Caco-2 (cell line): Measurements from ENCODE around the gene PSMD11. TPM values are rescaled to one million over a fixed set of nuclear protein-coding genes. Genes with fewer than 3 reads are reported as not detected.

ENCODE experiments used
- BruUV-seq: library from RNA; stranded (reverse); fragments of 400-500 nt; replicated peaks from 2 replicates; lab custom pipeline; 2021; lab: Mats Ljungman, UMichigan
- CTCF ChIA-PET: fragments of 300-600 bp; sonication (Branson Sonifier 250); formaldehyde crosslinking; loops from one replicate; lab custom pipeline; 2022; ENCODE audit warnings: antibody characterized with exemption; lab: Charles Lee
- POLR2A ChIA-PET: fragments of 300-600 bp; sonication (Branson Sonifier 250); formaldehyde crosslinking; loops from one replicate; lab custom pipeline; 2022; ENCODE audit warnings: antibody characterized with exemption; lab: Charles Lee
- DNase-seq, 2 experiments: peaks; one replicate each; pipeline versions ENCODE4 v3.0.0 to v3.0.0-alpha.2; 2020 to 2022
- H3K27me3 ChIP-seq: replicated peaks from 2 replicates; pipeline ENCODE4 v1.6.0; 2011; ENCODE audit warnings: low read length; ENCODE audit not compliant: control insufficient read depth, insufficient read depth
- H3K36me3 ChIP-seq: 2 replicates; pipeline ENCODE4 v1.5.1; 2011; ENCODE audit warnings: low read length; ENCODE audit not compliant: control insufficient read depth, insufficient read depth
- H3K4me1 ChIP-seq: fragments of 250-450 bp; sonication (Bioruptor Pico); 2 replicates; pipeline ENCODE4 v1.5.1; 2020; ENCODE audit warnings: mild to moderate bottlenecking
- H3K4me3 ChIP-seq: 2 replicates; pipeline ENCODE4 v1.5.1; 2011; ENCODE audit warnings: low read depth, mild to moderate bottlenecking, control low read depth, low read length
- H3K9me3 ChIP-seq: fragments of 250-450 bp; sonication (Bioruptor Pico); 2 replicates; pipeline ENCODE4 v1.5.1; 2020; ENCODE audit warnings: mild to moderate bottlenecking, moderate library complexity
- H3K27ac Mint-ChIP-seq: one replicate; pipeline ENCODE4 v1.8.0; 2022; ENCODE audit warnings: mixed read lengths; ENCODE audit not compliant: unreplicated experiment
- H3K27me3 Mint-ChIP-seq: one replicate; pipeline ENCODE4 v1.8.0; 2022; ENCODE audit warnings: mixed read lengths; ENCODE audit not compliant: insufficient read depth, unreplicated experiment
- H3K36me3 Mint-ChIP-seq: one replicate; pipeline ENCODE4 v1.8.0; 2022; ENCODE audit warnings: mild to moderate bottlenecking, mixed read lengths; ENCODE audit not compliant: insufficient read depth, unreplicated experiment
- H3K4me1 Mint-ChIP-seq: one replicate; pipeline ENCODE4 v1.8.0; 2022; ENCODE audit warnings: low read depth, mixed read lengths; ENCODE audit not compliant: unreplicated experiment
- H3K4me3 Mint-ChIP-seq: one replicate; pipeline ENCODE4 v1.8.0; 2022; ENCODE audit warnings: mild to moderate bottlenecking, moderate library complexity, mixed read lengths; ENCODE audit not compliant: unreplicated experiment
- H3K9me3 Mint-ChIP-seq: one replicate; pipeline ENCODE4 v1.8.0; 2022; ENCODE audit warnings: mixed read lengths; ENCODE audit not compliant: unreplicated experiment
- CTCF ChIP-seq, 2 experiments: fragments of 200-600 bp in 1 of 2; IDR thresholded peaks; 1 replicate in 1 of 2; 2 replicates in 1 of 2; pipeline versions ENCODE4 v1.5.1 to v1.8.0; 2011 to 2022; ENCODE audit warnings: antibody characterized with exemption in 1 of 2, control low read depth in 1 of 2, inconsistent platforms in 1 of 2, low read depth in 1 of 2, low read length in 1 of 2, mild to moderate bottlenecking in 1 of 2, moderate library complexity in 1 of 2; ENCODE audit not compliant: insufficient read depth in 1 of 2, severe bottlenecking in 1 of 2, unreplicated experiment in 1 of 2
- intact Hi-C: fragments of 100-400 bp; cut with micrococcal nuclease; formaldehyde crosslinking; loops from one replicate; pipeline ENCODE4 v1.10.0; 2022; ENCODE audit not compliant: unreplicated experiment
- total RNA-seq: library from RNA; stranded (reverse); gene quantifications from 2 replicates; pipeline ENCODE4 v1.2.3, GENCODE V29; 2022

PSMD11 gene
- total RNA-seq, 1 experiment from 2014 or later: 208 TPM

DNA sequence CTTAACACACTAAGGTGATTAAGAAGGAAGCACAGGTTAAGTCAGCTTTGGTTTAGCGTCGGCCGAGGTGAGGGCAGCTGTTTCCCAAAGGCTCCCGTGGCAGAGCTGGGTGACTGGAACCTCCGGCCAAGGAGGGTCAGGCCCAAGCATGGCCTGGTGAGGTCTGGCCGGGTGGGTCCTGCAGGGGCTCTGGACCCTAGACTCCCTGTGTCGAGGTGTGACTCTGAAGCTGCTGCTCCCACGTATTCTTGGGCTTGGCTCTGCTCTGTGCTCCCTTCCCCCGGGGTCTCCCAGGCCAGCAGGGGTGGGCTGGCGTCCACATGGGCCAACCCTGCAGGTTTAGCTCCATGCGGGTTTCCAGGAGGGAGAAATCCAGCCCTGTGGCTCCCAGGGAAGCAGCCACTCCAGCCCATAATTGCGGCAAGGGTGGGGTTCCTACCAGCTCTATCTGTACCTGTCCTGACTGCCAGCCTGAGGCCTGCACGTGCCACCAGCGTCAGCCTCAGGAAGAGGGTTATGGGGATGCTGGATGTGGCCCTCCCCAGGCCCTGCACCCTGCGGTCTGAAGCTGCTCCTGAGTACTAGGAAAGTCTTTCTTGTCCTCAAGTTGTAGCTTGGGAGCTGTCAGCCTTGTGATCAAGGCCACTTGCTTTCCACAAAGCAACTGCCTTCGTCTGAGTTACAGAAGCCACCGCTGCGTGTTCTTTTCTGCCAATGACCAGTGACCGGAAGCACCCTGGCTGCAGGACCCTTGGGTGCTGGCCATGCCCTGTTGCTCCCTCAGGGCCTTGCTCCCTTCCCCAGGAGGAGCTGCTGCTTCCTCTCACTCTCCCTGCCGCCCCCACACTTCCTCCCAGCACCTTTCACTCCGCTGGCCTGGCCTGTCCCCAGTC, 47.3 kb downstream of the PSMD11 start:
- H3K9me3 Mint-ChIP-seq: no peaks in the 10 kb centered on the region
- H3K4me3 Mint-ChIP-seq: no peak overlapping the region
- Histone ChIP-seq H3K36me3 (no peaks in the 10 kb centered on the region), H3K4me3 (no peak overlapping the region), H3K9me3 (no peaks in the 10 kb centered on the region), H3K4me1 (peaks cover 8% of the 10 kb centered on the region; the same call in 1 of the 2 replicates), H3K27me3 (no peaks in the 10 kb centered on the region)
- H3K36me3 Mint-ChIP-seq: peaks cover 62% of the 10 kb centered on the region
- no peaks in the 10 kb centered on the region for H3K27me3 Mint-ChIP-seq
- H3K4me1 Mint-ChIP-seq: peaks cover 12% of the 10 kb centered on the region
- no TSS peak for BruUV-seq
- H3K27ac Mint-ChIP-seq: no peak overlapping the region
- CTCF ChIA-PET: interaction anchor here (0.6 kb wide), 1 partner anchor 386 kb away, joined by 3 read pairs; no protein-coding TSS in a partner anchor
- no peak for TF ChIP-seq CTCF (IDR thresholded peaks at IDR 0.05; ENCODE audit: insufficient read depth in 1 of 2, low read depth in 1 of 2, low read length in 1 of 2, severe bottlenecking in 1 of 2, unreplicated experiment in 1 of 2)
- POLR2A ChIA-PET: no interaction called here
- intact Hi-C loops: no loop called here
- no peak for DNase-seq

GRCh38 chr17:32492264-32492589, 47.9 kb downstream of the PSMD11 start:
- Histone ChIP-seq H3K9me3 (no peaks in the 10 kb centered on the region), H3K27me3 (no peaks in the 10 kb centered on the region), H3K4me3 (no peak overlapping the region), H3K4me1 (peaks cover 8% of the 10 kb centered on the region; the same call in 1 of the 2 replicates), H3K36me3 (no peaks in the 10 kb centered on the region)
- no peak for TF ChIP-seq CTCF (IDR thresholded peaks at IDR 0.05; ENCODE audit: insufficient read depth in 1 of 2, low read depth in 1 of 2, low read length in 1 of 2, severe bottlenecking in 1 of 2, unreplicated experiment in 1 of 2)
- CTCF ChIA-PET: no interaction called here
- Mint-ChIP-seq H3K4me3 (no peak overlapping the region), H3K9me3 (no peaks in the 10 kb centered on the region), H3K4me1 (peaks cover 12% of the 10 kb centered on the region), H3K36me3 (peaks cover 67% of the 10 kb centered on the region), H3K27ac (no peak overlapping the region), H3K27me3 (no peaks in the 10 kb centered on the region)
- no peak for DNase-seq
- intact Hi-C loops: no loop called here
- BruUV-seq: no TSS peak
- POLR2A ChIA-PET: no interaction called here

- DNase-seq: no peak
- no peak for TF ChIP-seq CTCF (IDR thresholded peaks at IDR 0.05; ENCODE audit: insufficient read depth in 1 of 2, low read depth in 1 of 2, low read length in 1 of 2, severe bottlenecking in 1 of 2, unreplicated experiment in 1 of 2)
- intact Hi-C loops: no loop called here
- CTCF ChIA-PET: no interaction called here
- H3K9me3 ChIP-seq: no peaks in the 10 kb centered on the region
- H3K27me3 Mint-ChIP-seq: no peaks in the 10 kb centered on the region
- TSS peak; percentile 79 for BruUV-seq
- H3K4me1 Mint-ChIP-seq: peaks cover 7% of the 10 kb centered on the region
- no peak overlapping the region for H3K4me3 ChIP-seq
- POLR2A ChIA-PET: no interaction called here
- H3K9me3 Mint-ChIP-seq: no peaks in the 10 kb centered on the region
- no peaks in the 10 kb centered on the region for H3K27me3 ChIP-seq
- H3K4me1 ChIP-seq: peaks cover 7% of the 10 kb centered on the region; the same call in 1 of the 2 replicates
- no peak overlapping the region for H3K4me3 Mint-ChIP-seq
- H3K36me3 ChIP-seq: no peaks in the 10 kb centered on the region
- H3K36me3 Mint-ChIP-seq: peaks cover 65% of the 10 kb centered on the region
- peak overlapping the region; percentile 11 for H3K27ac Mint-ChIP-seq
Observed at GRCh38 chr17:32492648-32493289, 48.5 kb downstream of the PSMD11 start.
